ENCODE measurements around the gene CNTNAP2. TPM values are rescaled to one million over a fixed set of nuclear protein-coding genes. Genes with fewer than 3 reads are reported as not detected.

The CNTNAP2 gene
- total RNA-seq, 6 experiments from 2014 or later: 0.07 to 0.13 (median 0.12) TPM; not detected in 3

GRCh38 chr7:147509541-147510200 lies 1393.1 kb downstream of the CNTNAP2 start:
- H3K4me1 Mint-ChIP-seq (ENCODE audit: low read depth): peaks cover 56% of the 10 kb centered on the region; the same call in 1 of the 2 replicates
- TF ChIP-seq CTCF (IDR thresholded peaks at IDR 0.05): no peak
- H3K4me3 Mint-ChIP-seq: peak overlapping the region; percentile 19; the same call in 1 of the 2 replicates
- DNase-seq: no peak
- H3K36me3 Mint-ChIP-seq (ENCODE audit: low read depth): no peaks in the 10 kb centered on the region; the same call in 1 of the 2 replicates
- no peaks in the 10 kb centered on the region; the same call in 1 of the 2 replicates for H3K27me3 Mint-ChIP-seq (ENCODE audit: insufficient read depth)
- peaks cover 7% of the 10 kb centered on the region; the same call in 1 of the 2 replicates for H3K9me3 Mint-ChIP-seq
- peak overlapping the region; percentile 83 for H3K27ac Mint-ChIP-seq

DNA sequence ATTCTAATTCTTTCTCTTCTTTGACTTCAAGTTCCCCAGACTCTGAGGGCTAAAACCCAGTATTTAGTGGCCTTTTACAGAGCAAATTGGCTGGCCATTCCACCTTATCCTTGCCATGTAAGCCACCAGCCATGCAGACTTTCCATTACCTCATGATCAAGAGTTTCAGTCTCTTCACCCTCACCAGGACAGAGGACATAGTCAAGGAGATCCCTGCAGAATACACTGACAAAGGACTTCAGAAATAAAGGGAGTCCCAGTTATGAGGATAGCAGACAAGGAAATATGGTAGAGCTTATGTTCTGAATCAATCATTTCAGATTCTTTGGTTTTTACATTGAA lies 1393.6 kb downstream of the CNTNAP2 start:
- Mint-ChIP-seq H3K4me1 (ENCODE audit: low read depth) (peaks cover 61% of the 10 kb centered on the region; the same call in 1 of the 2 replicates), H3K4me3 (peak overlapping the region; percentile 19; the same call in 1 of the 2 replicates), H3K36me3 (ENCODE audit: low read depth) (no peaks in the 10 kb centered on the region; the same call in 1 of the 2 replicates), H3K9me3 (peaks cover 7% of the 10 kb centered on the region; the same call in 1 of the 2 replicates), H3K27ac (peak overlapping the region; percentile 83; the same call in 1 of the 2 replicates), H3K27me3 (ENCODE audit: insufficient read depth) (no peaks in the 10 kb centered on the region; the same call in 1 of the 2 replicates)
- no peak for DNase-seq
- TF ChIP-seq CTCF (IDR thresholded peaks at IDR 0.05): no peak

- Mint-ChIP-seq H3K36me3 (ENCODE audit: low read depth) (no peaks in the 10 kb centered on the region; the same call in 1 of the 2 replicates), H3K9me3 (peaks cover 7% of the 10 kb centered on the region; the same call in 1 of the 2 replicates), H3K27me3 (ENCODE audit: insufficient read depth) (no peaks in the 10 kb centered on the region; the same call in 1 of the 2 replicates), H3K4me3 (peak overlapping the region; percentile 7; the same call in 1 of the 2 replicates), H3K27ac (peak overlapping the region; percentile 57; the same call in 1 of the 2 replicates), H3K4me1 (ENCODE audit: low read depth) (peaks cover 61% of the 10 kb centered on the region; the same call in 1 of the 2 replicates)
- no peak for DNase-seq
- no peak for TF ChIP-seq CTCF (IDR thresholded peaks at IDR 0.05)
These were observed 1394.3 kb downstream of the CNTNAP2 start for GRCh38 chr7:147510923-147511322.

- peak overlapping the region; percentile 42; the same call in 1 of the 2 replicates for H3K27ac Mint-ChIP-seq
- H3K4me3 Mint-ChIP-seq: no peak overlapping the region
- no peaks in the 10 kb centered on the region; the same call in 1 of the 2 replicates for H3K27me3 Mint-ChIP-seq (ENCODE audit: insufficient read depth)
- H3K4me1 Mint-ChIP-seq (ENCODE audit: low read depth): peaks cover 64% of the 10 kb centered on the region; the same call in 1 of the 2 replicates
- no peak for DNase-seq
- no peak for TF ChIP-seq CTCF (IDR thresholded peaks at IDR 0.05)
- peaks cover 10% of the 10 kb centered on the region; the same call in 1 of the 2 replicates for H3K9me3 Mint-ChIP-seq
- no peaks in the 10 kb centered on the region; the same call in 1 of the 2 replicates for H3K36me3 Mint-ChIP-seq (ENCODE audit: low read depth)
These were observed 1396.8 kb downstream of the CNTNAP2 start for GRCh38 chr7:147513451-147513850.

GRCh38 chr7:147516391-147516790 lies 1399.8 kb downstream of the CNTNAP2 start:
- H3K4me1 Mint-ChIP-seq (ENCODE audit: low read depth): peaks cover 61% of the 10 kb centered on the region; the same call in 1 of the 2 replicates
- no peak overlapping the region for H3K27ac Mint-ChIP-seq
- no peak for DNase-seq
- H3K36me3 Mint-ChIP-seq (ENCODE audit: low read depth): no peaks in the 10 kb centered on the region
- TF ChIP-seq CTCF (IDR thresholded peaks at IDR 0.05): no peak
- H3K27me3 Mint-ChIP-seq (ENCODE audit: insufficient read depth): no peaks in the 10 kb centered on the region; the same call in 1 of the 2 replicates
- H3K4me3 Mint-ChIP-seq: no peak overlapping the region
- peaks cover 12% of the 10 kb centered on the region; the same call in 1 of the 2 replicates for H3K9me3 Mint-ChIP-seq

Data from HFFc6 (cell line).